Stimulated activated CD4-positive, alpha-beta T cell treated with anti-CD3 and anti-CD28 coated beads, Interleukin-4, amount 100 ng/mL, for 48 hours (primary cell): ENCODE measurements around the gene HSD17B11.
"Not testable (repeated sequence)": the region's sequence is repeated elsewhere in the genome, so short reads cannot be mapped to it uniquely, and the experiment has no call there.

ENCODE experiments used
- DNase-seq, 2 donors: peaks; one replicate each; pipeline ENCODE4 v3.0.0-alpha.2; 2020; ENCODE audit warnings: low read depth in 2 of 2

HSD17B11 gene

GRCh38 chr4:87405211-87405820 is 14.3 kb upstream of the HSD17B11 start:
- DNase-seq, result no peak

- DNase-seq, result not testable (repeated sequence)
These were observed 12.7 kb upstream of the HSD17B11 start for GRCh38 chr4:87403732-87404131.

GRCh38 chr4:87399954-87400353 is 9.0 kb upstream of the HSD17B11 start:
- DNase-seq, result no peak

- no peak for DNase-seq
These were observed 8.2 kb upstream of the HSD17B11 start for GRCh38 chr4:87399148-87399547.

GRCh38 chr4:87395851-87396250 is 4.9 kb upstream of the HSD17B11 start:
- DNase-seq, result not testable (repeated sequence)

GRCh38 chr4:87395073-87395472 is 4.1 kb upstream of the HSD17B11 start:
- DNase-seq, result not testable (repeated sequence)

- no peak for DNase-seq
These were observed 1.2 kb upstream of the HSD17B11 start for GRCh38 chr4:87392183-87392582.

- no peak for DNase-seq
These were observed 627 bp upstream of the HSD17B11 start for GRCh38 chr4:87391576-87392054.

GRCh38 chr4:87390551-87390890 is 467 bp downstream of the HSD17B11 start:
- DNase-seq, result no peak

- DNase-seq, result not testable (repeated sequence)
These were observed 933 bp downstream of the HSD17B11 start for GRCh38 chr4:87390055-87390454.

GRCh38 chr4:87388901-87389300 is 2.1 kb downstream of the HSD17B11 start:
- DNase-seq, result no peak

- DNase-seq, result no peak
These were observed 3.8 kb downstream of the HSD17B11 start for GRCh38 chr4:87387237-87387636.

GRCh38 chr4:87384466-87385132 is 6.4 kb downstream of the HSD17B11 start:
- not testable (repeated sequence) for DNase-seq

- no peak for DNase-seq
These were observed 8.1 kb downstream of the HSD17B11 start for GRCh38 chr4:87382931-87383330.

GRCh38 chr4:87382116-87382515 is 8.9 kb downstream of the HSD17B11 start:
- DNase-seq, result no peak

- DNase-seq, result no peak
These were observed 13.2 kb downstream of the HSD17B11 start for GRCh38 chr4:87377816-87378215.

GRCh38 chr4:87375719-87376291 is 15.2 kb downstream of the HSD17B11 start:
- DNase-seq, result no peak

- no peak for DNase-seq
These were observed 20.9 kb downstream of the HSD17B11 start for GRCh38 chr4:87370068-87370467.

GRCh38 chr4:87366521-87367162 is 24.3 kb downstream of the HSD17B11 start:
- no peak for DNase-seq

- no peak for DNase-seq
These were observed 25.6 kb downstream of the HSD17B11 start for GRCh38 chr4:87365348-87365747.

GRCh38 chr4:87363552-87363951 is 27.4 kb downstream of the HSD17B11 start:
- DNase-seq, result no peak

GRCh38 chr4:87360338-87360935 is 30.6 kb downstream of the HSD17B11 start:
- DNase-seq, result no peak
